Esophagus squamous epithelium (tissue), 5 donors: ENCODE data around the gene AIG1. TPM values are rescaled to one million over a fixed set of nuclear protein-coding genes. Genes with fewer than 3 reads are reported as not detected.

Source experiments
- DNase-seq: peaks from one replicate; lab custom pipeline; 2025; lab: John Stamatoyannopoulos, UW
- H3K27ac ChIP-seq, 4 donors: fragments of 200-600 bp; sonication (generic); one replicate each; pipeline ENCODE4 v1.5.1; 2016 to 2019; ENCODE audit warnings: mild to moderate bottlenecking in 1 of 4
- H3K27me3 ChIP-seq, 4 donors: fragments of 200-600 bp; sonication (generic); 1 replicate in 3 of 4; 2 replicates in 1 of 4; pipeline versions ENCODE4 v1.5.1 to v1.6.0; 2017 to 2021; ENCODE audit warnings: antibody characterized with exemption in 1 of 4
- H3K36me3 ChIP-seq, 3 donors: fragments of 200-600 bp; sonication (generic); one replicate each; pipeline ENCODE4 v1.5.1; 2016 to 2019
- H3K4me1 ChIP-seq, 3 donors: fragments of 200-600 bp; sonication (generic); one replicate each; pipeline ENCODE4 v1.5.1; 2017 to 2019
- H3K4me3 ChIP-seq, 4 donors: fragments of 200-600 bp; sonication (generic); 1 replicate in 3 of 4; 2 replicates in 1 of 4; pipeline ENCODE4 v1.5.1; 2016 to 2019; ENCODE audit warnings: mild to moderate bottlenecking in 2 of 4, moderate library complexity in 1 of 4
- H3K9me3 ChIP-seq, 3 donors: fragments of 200-600 bp; sonication (generic); one replicate each; pipeline ENCODE4 v1.5.1; 2016 to 2019
- CTCF ChIP-seq, 6 experiments: fragments of 450-650 bp in 4 of 6; fragments of 200-600 bp in 2 of 6; sonication (generic) in 2 of 6; IDR thresholded peaks; one replicate each; pipeline ENCODE4 v1.5.1; 2016 to 2019; ENCODE audit warnings: antibody characterized with exemption in 6 of 6, mild to moderate bottlenecking in 4 of 6, moderate library complexity in 4 of 6
- POLR2A ChIP-seq, 4 donors: fragments of 450-650 bp; IDR thresholded peaks; one replicate each; pipeline ENCODE4 v1.6.1; 2017; ENCODE audit warnings: antibody characterized with exemption in 4 of 4, mild to moderate bottlenecking in 4 of 4, moderate library complexity in 3 of 4
- WGBS, 2 donors: methylation state at CpG; one replicate each; pipeline ENCODE4 v1.1.5; 2018; 5-methylcytosine and 5-hydroxymethylcytosine counted together
- intact Hi-C: fragments of 100-400 bp; cut with DNase I; formaldehyde crosslinking; loops from one replicate; pipeline ENCODE4 v1.15.0; 2022
- total RNA-seq, 4 donors: library from RNA; depleted of rRNA; stranded (reverse); fragments of >200 nt; gene quantifications; one replicate each; pipeline ENCODE4 v1.1.0, GENCODE V29; 2016
- donor health status: DM: yes; HTN: yes; CAD: no.

AIG1 gene
- total RNA-seq, 4 donors from 2014 or later = 29.1 to 30.5 (median 29.9) TPM

- Histone ChIP-seq H3K9me3 (no peaks in the 10 kb centered on the region), H3K4me1 (no peaks in the 10 kb centered on the region), H3K36me3 (no peaks in the 10 kb centered on the region), H3K27ac (no peak overlapping the region), H3K27me3 (no peaks in the 10 kb centered on the region), H3K4me3 (no peak overlapping the region)
- DNase-seq = no peak
- WGBS, 2 donors = 86 to 93% methylated on average over 6 of the region's 6 CpGs
- no peak for TF ChIP-seq CTCF (IDR thresholded peaks at IDR 0.05)
- TF ChIP-seq POLR2A (IDR thresholded peaks at IDR 0.05) = no peak
- intact Hi-C loops = loop anchor here (10.0 kb wide), 1 partner anchor 327 kb away; no protein-coding TSS in a partner anchor
Measured at GRCh38 chr6:143021543-143021942, 39.1 kb upstream of the AIG1 start.

GRCh38 chr6:143022587-143022986 is 38.1 kb upstream of the AIG1 start:
- no peak overlapping the region for H3K27ac ChIP-seq
- H3K4me3 ChIP-seq = no peak overlapping the region
- DNase-seq = no peak
- no peaks in the 10 kb centered on the region for H3K27me3 ChIP-seq
- H3K36me3 ChIP-seq = no peaks in the 10 kb centered on the region
- WGBS, 2 donors = 39 to 91% methylated on average over 2 of the region's 2 CpGs
- no peaks in the 10 kb centered on the region for H3K9me3 ChIP-seq
- no peaks in the 10 kb centered on the region for H3K4me1 ChIP-seq
- intact Hi-C loops = loop anchor here (10.0 kb wide), 1 partner anchor 328 kb away; no protein-coding TSS in a partner anchor
- TF ChIP-seq POLR2A (IDR thresholded peaks at IDR 0.05) (no peak), CTCF (IDR thresholded peaks at IDR 0.05) (no peak)

GRCh38 chr6:143023695-143024094 is 37.0 kb upstream of the AIG1 start:
- no peak for DNase-seq
- intact Hi-C loops = loop anchor here (10.0 kb wide), 1 partner anchor 329 kb away; no protein-coding TSS in a partner anchor
- Histone ChIP-seq H3K4me3 (no peak overlapping the region), H3K9me3 (no peaks in the 10 kb centered on the region), H3K36me3 (no peaks in the 10 kb centered on the region), H3K4me1 (no peaks in the 10 kb centered on the region), H3K27me3 (no peaks in the 10 kb centered on the region), H3K27ac (no peak overlapping the region)
- TF ChIP-seq POLR2A (IDR thresholded peaks at IDR 0.05) (no peak), CTCF (IDR thresholded peaks at IDR 0.05) (no peak)
- 67 to 78% methylated on average over 1 of the region's 1 CpG for WGBS, 2 donors

- DNase-seq = no peak
- H3K36me3 ChIP-seq = no peaks in the 10 kb centered on the region
Measured at GRCh38 chr6:143024977-143025376, 35.7 kb upstream of the AIG1 start.

More at GRCh38 chr6:143024977-143025376, 35.7 kb upstream of the AIG1 start:
- no peak overlapping the region for H3K4me3 ChIP-seq
- H3K4me1 ChIP-seq = no peaks in the 10 kb centered on the region
- TF ChIP-seq CTCF (IDR thresholded peaks at IDR 0.05) (no peak), POLR2A (IDR thresholded peaks at IDR 0.05) (no peak)
- H3K27me3 ChIP-seq = no peaks in the 10 kb centered on the region
- no peaks in the 10 kb centered on the region for H3K9me3 ChIP-seq
- intact Hi-C loops = loop anchor here (10.0 kb wide), 1 partner anchor 330 kb away; no protein-coding TSS in a partner anchor
- H3K27ac ChIP-seq = no peak overlapping the region
